A673 (cell line): ENCODE results near the gene ACRBP. TPM values are rescaled to one million over a fixed set of nuclear protein-coding genes. Genes with fewer than 3 reads are reported as not detected.
A peak's percentile ranks its signal among the peaks of the same experiment; 100 is the strongest.

Source experiments
- BruUV-seq: library from RNA; stranded (reverse); fragments of 400-500 nt; replicated peaks from 2 replicates; lab custom pipeline; 2021; lab: Mats Ljungman, UMichigan
- CTCF ChIA-PET: fragments of 300-600 bp; sonication (Branson Sonifier 250); formaldehyde crosslinking; loops from one replicate; lab custom pipeline; 2022; ENCODE audit warnings: antibody characterized with exemption; lab: Charles Lee
- POLR2A ChIA-PET: fragments of 300-600 bp; sonication (Branson Sonifier 250); formaldehyde crosslinking; loops from one replicate; lab custom pipeline; 2022; ENCODE audit warnings: antibody characterized with exemption; ENCODE audit not compliant: low non-redundant PET; lab: Charles Lee
- DNase-seq: peaks from one replicate; pipeline ENCODE4 v3.0.0-alpha.2; 2015; ENCODE audit warnings: low spot score
- H3K27ac ChIP-seq: fragments of 200-600 bp; sonication (generic); 2 replicates; pipeline ENCODE4 v1.5.1; 2016; ENCODE audit warnings: mixed run types, low read depth, mild to moderate bottlenecking, mixed read lengths, antibody characterized with exemption, low read length; ENCODE audit not compliant: poor library complexity, severe bottlenecking
- H3K27me3 ChIP-seq: fragments of 200-600 bp; sonication (generic); replicated peaks from 2 replicates; pipeline ENCODE4 v1.6.1; 2017; ENCODE audit warnings: mixed run types, low read depth, mild to moderate bottlenecking, mixed read lengths, antibody characterized with exemption, low read length; ENCODE audit not compliant: insufficient read depth, poor library complexity
- H3K36me3 ChIP-seq: fragments of 200-600 bp; sonication (generic); 2 replicates; pipeline ENCODE4 v1.6.1; 2016; ENCODE audit warnings: mixed run types, mild to moderate bottlenecking, mixed read lengths, antibody characterized with exemption, low read length; ENCODE audit not compliant: insufficient read depth, poor library complexity, severe bottlenecking
- H3K4me1 ChIP-seq: fragments of 200-600 bp; sonication (generic); 2 replicates; pipeline ENCODE4 v1.6.1; 2017; ENCODE audit warnings: mixed run types, mild to moderate bottlenecking, mixed read lengths, antibody characterized with exemption, low read length; ENCODE audit not compliant: insufficient read depth, poor library complexity, severe bottlenecking
- H3K4me3 ChIP-seq: fragments of 200-600 bp; sonication (generic); 2 replicates; pipeline ENCODE4 v1.5.1; 2016; ENCODE audit warnings: low read depth, mixed run types, mild to moderate bottlenecking, mixed read lengths, low read length; ENCODE audit not compliant: poor library complexity, severe bottlenecking
- H3K9me3 ChIP-seq: fragments of 200-600 bp; sonication (generic); 2 replicates; pipeline ENCODE4 v1.6.1; 2016; ENCODE audit warnings: mixed run types, low read depth, mild to moderate bottlenecking, mixed read lengths, antibody characterized with exemption, low read length; ENCODE audit not compliant: poor library complexity, severe bottlenecking
- CTCF ChIP-seq: fragments of 300-800, 200-600 bp; sonication (generic); conservative IDR thresholded peaks from 2 replicates; pipeline ENCODE4 v1.5.1; 2017; ENCODE audit warnings: low read depth, mild to moderate bottlenecking, antibody characterized with exemption, low read length, moderate library complexity, mixed read lengths
- EZH2 ChIP-seq: fragments of 200-600 bp; sonication (generic); IDR thresholded peaks from 2 replicates; pipeline ENCODE4 v1.6.1; 2017; ENCODE audit warnings: borderline replicate concordance, low read depth, mild to moderate bottlenecking, mixed read lengths, antibody characterized with exemption, low read length; ENCODE audit not compliant: poor library complexity, severe bottlenecking
- intact Hi-C: fragments of 100-400 bp; cut with micrococcal nuclease; formaldehyde crosslinking; loops from one replicate; pipeline ENCODE4 v1.10.0; 2022; ENCODE audit not compliant: unreplicated experiment
- total RNA-seq: library from RNA; stranded (reverse); gene quantifications from 2 replicates; pipeline ENCODE4 v1.2.3, GENCODE V29; 2021

Gene ACRBP
- total RNA-seq, 1 experiment from 2014 or later = 3.0 TPM

DNA sequence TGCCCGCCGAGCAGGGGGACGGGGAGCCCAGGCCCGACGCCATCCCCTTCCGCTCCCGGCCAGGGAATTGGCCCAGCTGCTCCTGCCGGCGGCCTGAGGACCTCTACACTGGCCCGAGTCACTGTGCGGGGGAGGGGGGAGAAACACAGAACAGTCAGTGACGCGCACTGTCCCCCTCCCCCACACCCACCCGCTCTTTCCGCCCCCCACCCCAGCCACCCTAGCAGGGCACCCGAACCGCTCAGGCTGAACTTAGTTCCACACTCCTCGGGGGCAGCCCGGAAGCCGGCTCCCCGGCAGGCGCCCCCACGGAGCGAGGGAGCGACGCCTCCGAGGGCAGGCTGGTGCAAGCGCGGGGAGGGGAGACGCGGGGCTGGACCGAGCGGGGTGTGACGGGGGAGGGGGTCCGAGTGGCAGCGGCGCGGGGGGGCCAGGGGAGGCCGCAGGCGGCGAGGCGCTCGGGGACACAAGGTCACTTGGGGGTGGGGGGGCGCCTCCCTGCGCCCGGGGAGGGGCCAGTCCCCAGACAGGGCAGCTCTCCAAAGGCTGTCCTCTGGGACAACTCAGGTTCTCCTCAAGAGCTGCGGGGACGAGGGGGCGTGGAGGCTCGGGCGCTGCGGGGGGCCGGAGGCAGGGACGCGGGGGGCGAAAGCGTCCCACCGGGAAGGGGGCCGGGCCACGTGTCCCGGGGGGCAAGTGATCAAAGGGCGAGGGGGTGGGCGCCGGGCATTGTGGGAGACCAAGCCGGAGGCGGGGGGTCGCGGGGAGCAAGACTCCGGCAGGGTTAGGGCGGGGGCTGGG lies 40.7 kb downstream of the ACRBP start:
- TF ChIP-seq CTCF = no peak
- no peak for TF ChIP-seq EZH2
- H3K4me1 ChIP-seq = peaks cover 48% of the 10 kb centered on the region
- BruUV-seq = no TSS peak
- H3K4me3 ChIP-seq = peak overlapping the region; percentile 87
- H3K27ac ChIP-seq = peak overlapping the region; percentile 90
- H3K9me3 ChIP-seq = no peaks in the 10 kb centered on the region
- peak; percentile 29 for DNase-seq
- ChIA-PET CTCF (interaction anchor here (0.7 kb wide), 1 partner anchor 42 kb away, joined by 4 read pairs; no protein-coding TSS in a partner anchor), POLR2A (interaction anchor here (0.8 kb wide), 1 partner anchor 70 kb away, joined by 8 read pairs; no protein-coding TSS in a partner anchor)
- intact Hi-C loops = loop anchor here (2.0 kb wide), 1 partner anchor 82 kb away; the partner anchor contains the start of gene ZNF384
- peaks cover 17% of the 10 kb centered on the region for H3K36me3 ChIP-seq
- no peaks in the 10 kb centered on the region for H3K27me3 ChIP-seq

GRCh38 chr12:6605421-6606330 lies 41.6 kb downstream of the ACRBP start:
- Histone ChIP-seq H3K36me3 (peaks cover 25% of the 10 kb centered on the region), H3K27ac (peak overlapping the region; percentile 90), H3K4me3 (peak overlapping the region; percentile 87), H3K9me3 (no peaks in the 10 kb centered on the region), H3K27me3 (no peaks in the 10 kb centered on the region), H3K4me1 (peaks cover 44% of the 10 kb centered on the region)
- CTCF ChIA-PET = interaction anchor here (0.7 kb wide), 1 partner anchor 41 kb away, joined by 4 read pairs; no protein-coding TSS in a partner anchor
- POLR2A ChIA-PET = no interaction called here
- TF ChIP-seq CTCF (no peak), EZH2 (no peak)
- BruUV-seq = TSS peak; percentile 26
- intact Hi-C loops = loop anchor here (2.0 kb wide), 1 partner anchor 83 kb away; the partner anchor contains the start of gene ZNF384
- peak; percentile 36 for DNase-seq
